RPMI8226 (cell line): ENCODE results near the gene KRTAP3-1.
"Not testable (repeated sequence)": the region's sequence is repeated elsewhere in the genome, so short reads cannot be mapped to it uniquely, and the experiment has no call there.

Experiments used
- DNase-seq: peaks from one replicate; pipeline ENCODE4 v3.0.0-alpha.2; 2015

KRTAP3-1 gene

DNA sequence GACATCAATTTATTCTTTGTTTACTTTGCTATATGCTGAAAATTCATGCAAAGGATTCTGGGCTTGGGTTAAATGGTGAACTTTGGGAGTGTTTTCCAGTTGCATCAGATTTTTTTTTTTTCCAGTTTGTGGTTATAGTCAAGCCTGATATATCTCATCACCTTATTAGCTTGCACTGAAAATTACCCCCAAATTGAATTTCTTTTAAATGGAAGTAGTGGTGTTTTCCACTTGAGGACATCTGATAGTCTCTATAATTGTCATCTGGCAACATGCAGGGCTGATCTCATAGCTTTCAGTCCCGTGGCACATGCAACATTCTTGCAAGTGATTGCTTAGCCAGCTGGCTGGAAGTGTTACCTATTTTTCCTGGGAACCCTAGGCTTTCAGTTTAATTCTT is 4.7 kb upstream of the KRTAP3-1 start:
- DNase-seq, result no peak

DNA sequence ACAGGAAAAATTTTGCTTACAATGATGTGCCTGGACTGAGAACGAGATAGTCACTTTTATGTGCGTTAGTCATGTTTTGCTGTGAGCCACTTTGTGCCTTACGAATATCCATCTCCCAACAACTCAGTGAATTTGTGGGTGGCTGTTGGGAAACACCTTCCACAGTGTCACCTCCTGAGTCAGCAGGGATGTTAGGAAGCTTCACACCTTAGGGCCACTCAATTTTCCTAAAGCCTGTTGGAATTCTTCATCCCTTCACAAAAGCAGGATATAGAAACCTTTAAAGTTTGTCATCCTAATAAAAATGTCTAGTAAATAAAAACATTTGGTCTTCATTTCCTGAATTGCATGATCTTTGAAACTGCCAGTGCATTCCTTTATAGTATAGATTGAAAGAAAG is 4.3 kb upstream of the KRTAP3-1 start:
- DNase-seq, result no peak

DNA sequence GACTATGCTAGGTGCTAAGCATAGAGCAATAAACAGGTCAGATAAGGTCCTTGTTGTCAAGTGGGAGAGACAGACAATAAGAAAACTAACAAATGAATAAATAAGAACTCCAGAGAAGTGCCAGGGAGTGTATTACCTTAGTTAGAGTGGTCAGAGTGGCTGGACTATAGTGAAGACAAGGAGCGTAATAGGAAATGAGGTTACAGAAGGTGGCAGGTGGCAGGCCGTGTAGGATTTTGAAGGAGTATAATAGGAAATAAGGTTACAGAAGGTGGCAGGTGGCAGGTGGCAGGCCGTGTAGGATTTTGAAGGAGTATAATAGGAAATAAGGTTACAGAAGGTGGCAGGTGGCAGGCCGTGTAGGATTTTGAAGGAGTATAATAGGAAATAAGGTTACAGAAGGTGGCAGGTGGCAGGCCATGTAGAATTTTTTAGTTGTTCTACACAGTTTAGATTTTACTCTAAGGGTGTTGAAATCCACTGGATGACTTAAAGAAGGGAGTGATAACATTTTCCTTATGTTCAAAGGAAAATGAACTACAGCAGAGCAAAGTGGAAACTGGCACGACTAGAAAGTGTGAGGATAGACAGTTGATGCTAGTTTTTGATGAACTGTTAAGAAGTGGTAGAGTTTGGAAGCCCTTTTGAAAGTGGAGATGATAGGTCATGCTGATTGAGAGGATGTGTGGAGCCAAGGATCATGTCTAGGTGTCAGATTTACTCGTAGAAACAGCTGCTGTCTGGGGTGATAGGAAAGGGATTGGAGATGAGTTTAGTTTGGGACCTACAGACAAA is 3.6 kb upstream of the KRTAP3-1 start:
- no peak for DNase-seq

DNA sequence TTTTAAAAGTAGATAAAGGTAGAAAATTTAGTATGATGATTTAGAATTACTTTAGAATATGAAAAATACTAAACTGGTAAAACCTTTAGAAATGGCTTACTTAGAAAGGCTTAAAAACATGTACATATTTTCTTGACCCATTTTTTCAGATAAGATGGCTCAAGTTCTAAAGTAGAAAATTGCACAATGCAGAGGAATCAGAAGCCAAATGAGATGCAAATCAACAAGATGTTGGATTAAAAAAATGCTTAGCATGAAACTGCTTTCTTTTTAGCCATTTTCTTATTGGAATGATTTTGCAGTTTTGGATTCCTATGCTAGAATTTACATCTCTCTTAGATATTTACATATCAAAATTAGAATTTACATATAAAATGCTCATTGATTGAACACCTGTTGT is 1.5 kb upstream of the KRTAP3-1 start:
- no peak for DNase-seq

DNA sequence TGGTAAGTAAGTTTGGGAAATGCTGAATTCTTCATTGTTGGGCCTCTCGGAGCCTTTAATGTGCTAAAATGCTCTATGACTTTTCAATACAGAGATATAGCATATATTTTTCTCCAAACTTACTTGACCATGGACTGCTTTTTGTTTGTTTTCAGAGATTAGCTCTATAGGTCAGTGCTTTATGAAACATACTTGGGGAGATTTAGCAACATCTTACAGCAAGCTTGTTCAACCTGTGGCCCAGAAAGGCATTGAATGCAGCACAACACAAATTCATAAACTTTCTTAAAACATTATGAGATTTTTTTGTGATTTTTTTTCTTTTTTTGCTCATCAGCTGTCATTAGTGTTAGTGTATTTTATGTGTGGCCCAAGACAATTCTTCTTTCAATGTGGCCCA is 1.0 kb upstream of the KRTAP3-1 start:
- no peak for DNase-seq

DNA sequence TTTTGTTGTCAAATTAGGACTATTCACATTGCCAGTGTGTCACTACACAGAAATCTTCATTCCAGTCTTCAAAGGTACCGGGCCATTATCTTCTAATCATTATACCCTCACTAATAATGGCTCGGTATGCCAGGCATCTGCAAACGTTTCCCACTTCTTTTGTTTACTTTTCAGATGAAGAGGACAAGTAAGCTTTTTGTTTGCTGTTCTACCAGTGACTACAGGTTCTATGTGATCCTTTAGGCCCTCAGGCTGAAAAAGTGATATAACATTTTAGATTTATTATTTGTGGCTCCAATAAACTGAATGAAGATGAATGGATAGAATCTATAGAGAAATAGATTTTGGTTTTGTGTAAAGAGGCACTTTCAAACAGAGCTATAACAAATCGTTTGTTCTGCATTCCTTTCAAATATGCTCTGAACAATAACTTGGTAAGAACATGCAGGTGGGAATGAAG is 403 bp upstream of the KRTAP3-1 start:
- no peak for DNase-seq

DNA sequence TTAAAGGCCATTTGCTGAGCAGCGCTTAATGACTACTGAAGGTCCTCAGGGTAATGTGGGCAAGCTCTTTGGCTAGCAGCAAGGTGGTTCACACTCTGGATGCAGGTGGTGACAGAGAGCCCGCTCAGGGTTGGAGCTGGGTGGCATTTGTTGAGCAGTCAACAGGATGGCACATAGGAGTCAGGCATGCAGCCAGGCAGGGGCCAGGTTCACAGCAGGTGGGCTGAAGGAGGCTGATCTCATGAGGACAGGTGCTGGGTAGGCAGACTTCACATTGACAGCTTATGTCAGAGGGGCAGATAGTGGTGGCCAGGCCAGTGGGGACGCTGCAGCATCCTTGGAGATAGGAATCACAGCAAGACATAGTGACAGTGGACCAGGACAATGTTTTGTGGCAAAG is 4.5 kb downstream of the KRTAP3-1 start:
- DNase-seq, result peak; percentile 91

DNA sequence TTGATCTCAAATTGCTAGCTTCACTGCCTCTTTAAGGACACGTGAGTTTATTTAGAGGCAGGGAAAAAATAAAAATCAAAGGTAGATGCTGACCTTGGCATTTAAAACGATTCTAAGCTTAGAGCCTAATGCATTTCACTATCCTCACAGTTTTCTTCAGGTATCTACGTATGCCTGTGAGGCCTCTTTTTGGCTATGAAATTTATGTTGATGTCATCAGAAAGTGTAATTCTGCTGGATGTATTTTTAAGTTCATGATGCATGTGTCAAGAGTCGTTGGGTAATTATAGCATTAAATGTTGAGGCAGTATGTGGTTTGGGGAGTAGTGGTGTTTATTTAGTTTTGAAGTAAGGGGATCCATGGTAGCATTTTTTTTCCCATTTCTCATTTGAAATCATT is 5.0 kb downstream of the KRTAP3-1 start:
- peak; percentile 80 for DNase-seq

DNA sequence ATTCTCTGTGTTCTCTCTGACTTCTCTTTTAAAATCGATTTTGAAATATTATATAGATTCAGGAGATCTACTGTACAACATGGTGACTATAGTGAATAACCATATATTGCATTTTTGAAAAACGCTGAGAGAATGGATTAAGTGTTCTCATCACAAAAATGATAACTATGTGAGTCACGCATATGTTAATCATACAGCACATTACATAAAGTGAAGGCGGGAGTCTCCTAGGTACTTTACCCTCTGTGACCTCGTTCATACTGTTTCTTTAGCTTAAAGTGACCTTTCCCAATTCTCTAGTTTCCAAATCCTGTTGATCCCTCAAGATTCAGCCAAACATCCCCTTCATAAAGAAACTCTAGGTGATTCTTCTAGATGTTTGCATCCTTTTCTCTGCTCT is 6.1 kb downstream of the KRTAP3-1 start:
- DNase-seq, result no peak

DNA sequence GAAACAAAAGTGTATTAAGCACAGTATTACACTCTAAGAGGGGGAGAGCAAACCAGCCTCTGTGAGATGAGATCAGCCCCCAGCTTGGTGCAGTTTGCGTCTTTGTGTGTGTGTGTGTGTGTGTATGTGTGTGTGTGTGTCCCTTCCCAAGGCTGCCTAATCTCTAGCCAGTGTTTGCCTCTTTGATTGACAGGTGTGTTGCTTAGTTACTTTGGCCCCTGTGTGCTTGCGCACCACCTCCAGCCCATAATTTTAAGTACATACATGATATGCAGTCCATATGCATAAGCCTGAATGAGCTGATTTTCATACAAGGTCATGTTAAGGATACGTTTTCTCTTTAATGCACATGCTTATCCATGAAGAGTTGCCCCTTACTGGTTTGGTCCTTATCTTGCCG is 7.1 kb downstream of the KRTAP3-1 start:
- no peak for DNase-seq

DNA sequence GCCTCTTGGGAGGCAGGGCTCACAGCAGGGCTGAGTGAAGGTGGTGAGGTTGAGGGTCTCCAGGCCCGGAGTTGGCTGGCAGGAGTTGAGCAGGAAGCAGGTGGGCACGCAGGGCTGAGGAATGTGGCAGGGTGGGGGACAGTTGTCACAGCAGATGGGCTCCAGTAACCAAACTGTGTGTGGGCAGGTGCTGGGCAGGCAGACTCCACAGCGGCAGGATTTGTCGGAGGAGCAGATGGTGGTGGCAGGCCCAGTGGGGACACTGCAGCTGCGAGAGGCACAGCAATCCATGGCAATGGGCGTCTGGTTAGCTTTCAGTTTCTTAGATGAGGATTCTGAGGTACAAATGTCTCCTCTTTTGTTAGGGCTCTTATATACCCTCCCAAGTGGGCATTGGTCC is 9.4 kb downstream of the KRTAP3-1 start, which contains the start of gene KRTAP3-2:
TSS of gene KRTAP3-2 (minus strand) at position 344 of the 400 bp plus-strand sequence. CDS start at position 291, 53 bp downstream.
- not testable (repeated sequence) for DNase-seq

DNA sequence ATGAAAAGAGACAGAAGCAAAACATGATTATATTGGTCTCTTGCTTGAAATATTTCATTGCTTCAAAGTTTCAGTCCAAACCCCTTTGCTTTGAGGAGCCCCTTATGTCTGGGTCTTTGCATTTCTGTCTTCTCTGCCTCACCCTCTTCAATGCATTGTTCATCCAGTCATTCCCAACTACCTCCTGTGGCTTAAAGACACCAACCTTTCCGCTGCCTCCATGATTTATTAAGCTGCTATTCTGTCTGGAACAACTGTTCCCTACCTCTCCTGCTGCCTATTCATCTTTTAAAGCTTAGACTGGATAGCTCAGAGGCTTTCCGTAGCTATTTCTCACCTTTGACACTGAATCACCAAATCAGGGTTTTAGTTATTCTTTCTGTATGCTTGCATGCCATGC is 11.6 kb downstream of the KRTAP3-1 start:
- no peak for DNase-seq

DNA sequence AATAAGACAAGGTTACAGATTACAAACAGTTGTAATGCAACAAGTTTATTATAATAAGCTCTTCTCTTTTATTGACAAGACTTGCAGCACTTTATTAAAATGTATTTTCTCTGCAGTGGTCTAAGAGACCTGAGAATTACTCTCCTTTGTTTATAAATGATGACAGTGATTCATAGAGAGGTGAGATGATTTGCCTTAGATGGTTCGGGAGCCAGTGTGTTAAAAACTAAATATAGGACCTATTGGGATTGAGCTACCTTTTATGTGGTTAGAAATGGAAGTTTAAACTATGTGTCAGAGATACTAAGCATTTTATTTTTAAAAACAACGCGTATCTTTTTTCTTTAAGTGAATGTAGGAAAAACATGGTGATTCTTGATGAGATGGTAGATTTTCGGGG is 12.1 kb downstream of the KRTAP3-1 start:
- DNase-seq, result no peak

DNA sequence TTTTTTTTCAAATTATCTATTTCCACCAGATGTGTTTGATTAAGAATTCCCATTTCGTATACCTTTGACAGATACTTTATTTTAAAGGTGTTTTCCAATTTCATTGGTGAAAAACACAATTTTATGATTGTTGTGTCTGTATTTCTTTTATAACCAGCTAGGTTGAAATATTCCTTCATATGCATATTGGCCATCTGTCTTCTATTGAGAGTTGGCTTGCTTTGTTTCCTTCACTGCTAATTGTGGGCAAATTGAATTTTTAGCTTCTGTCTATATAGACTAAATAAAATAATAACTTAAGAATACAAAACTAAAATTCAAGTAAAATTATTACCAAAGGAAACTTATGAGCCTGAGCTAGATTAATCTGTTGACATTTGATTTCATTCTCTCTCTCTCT is 13.8 kb downstream of the KRTAP3-1 start:
- DNase-seq, result no peak

DNA sequence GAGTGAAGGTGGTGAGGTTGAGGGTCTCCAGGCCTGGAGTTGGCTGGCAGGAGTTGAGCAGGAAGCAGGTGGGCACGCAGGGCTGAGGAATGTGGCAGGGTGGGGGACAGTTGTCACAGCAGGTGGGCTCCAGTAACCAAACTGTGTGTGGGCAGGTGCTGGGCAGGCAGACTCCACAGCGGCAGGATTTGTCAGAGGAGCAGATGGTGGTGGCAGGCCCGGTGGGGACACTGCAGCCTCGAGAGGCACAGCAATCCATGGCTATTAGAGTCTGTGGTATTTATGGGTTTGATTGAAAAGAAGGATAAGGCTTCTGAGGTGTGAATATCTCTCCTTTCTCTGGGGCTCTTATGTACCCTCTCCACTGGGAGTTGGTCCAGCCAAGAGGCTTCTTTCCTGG is 15.1 kb downstream of the KRTAP3-1 start, which contains the start of gene KRTAP3-3:
TSS of gene KRTAP3-3 (minus strand) at position 326 of the 400 bp plus-strand sequence. CDS start at position 259, 67 bp downstream.
- no peak for DNase-seq

DNA sequence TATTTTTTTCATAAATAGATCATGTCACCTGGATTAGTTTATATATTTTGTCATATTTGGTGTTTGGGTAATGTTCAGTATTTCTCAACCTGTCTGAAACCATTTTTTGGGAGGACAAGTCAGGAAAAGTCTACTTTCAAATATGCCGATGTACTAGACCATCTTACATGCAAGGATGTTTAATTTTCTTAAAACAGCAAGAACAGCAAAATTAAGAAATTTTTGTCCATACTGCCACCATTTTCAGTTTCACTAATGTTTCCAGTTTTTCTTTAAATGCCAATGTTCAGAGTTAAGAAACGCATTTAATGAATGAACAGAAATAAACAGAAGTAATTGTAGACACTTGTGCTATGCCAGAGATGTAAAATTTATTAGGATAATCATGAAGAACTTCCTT is 15.8 kb downstream of the KRTAP3-1 start:
- DNase-seq, result no peak

DNA sequence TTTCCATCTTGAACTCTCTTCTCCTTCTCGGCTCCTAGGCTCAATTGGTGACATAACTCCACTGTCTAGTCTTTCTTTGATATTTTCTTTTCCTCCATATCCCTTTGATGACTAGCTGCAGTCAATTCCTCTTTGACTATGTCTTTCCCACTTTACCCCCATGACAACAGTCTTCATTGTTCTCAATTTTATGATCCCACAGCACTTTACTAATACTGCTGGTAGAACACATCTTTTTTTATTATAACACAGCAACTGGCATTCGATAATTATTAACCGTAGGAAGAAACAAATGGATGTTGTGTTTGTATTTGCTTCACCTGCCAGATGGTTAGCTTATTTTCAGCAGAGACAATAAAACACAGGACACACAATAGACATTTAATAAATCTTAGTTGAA is 16.3 kb downstream of the KRTAP3-1 start:
- no peak for DNase-seq

DNA sequence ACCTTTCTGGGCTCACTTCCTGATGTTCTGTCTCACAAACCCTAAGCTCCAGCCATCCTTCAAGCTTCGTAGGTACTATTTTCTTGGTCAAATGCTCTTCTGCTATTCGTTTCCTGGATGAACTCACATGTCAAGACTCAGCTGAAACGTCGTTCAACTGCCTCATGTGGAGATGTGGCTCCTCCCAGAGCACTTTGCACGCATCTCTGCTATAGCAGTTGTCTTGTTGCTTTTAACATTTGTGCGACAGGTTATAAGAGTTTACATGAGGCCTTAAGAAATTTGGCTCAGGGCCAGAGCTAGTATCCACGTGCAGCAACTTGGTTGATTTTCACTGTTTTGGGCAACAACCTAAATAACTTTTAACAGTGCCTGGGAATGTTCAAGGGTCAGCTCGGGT is 22.0 kb downstream of the KRTAP3-1 start:
- peak; percentile 89 for DNase-seq

DNA sequence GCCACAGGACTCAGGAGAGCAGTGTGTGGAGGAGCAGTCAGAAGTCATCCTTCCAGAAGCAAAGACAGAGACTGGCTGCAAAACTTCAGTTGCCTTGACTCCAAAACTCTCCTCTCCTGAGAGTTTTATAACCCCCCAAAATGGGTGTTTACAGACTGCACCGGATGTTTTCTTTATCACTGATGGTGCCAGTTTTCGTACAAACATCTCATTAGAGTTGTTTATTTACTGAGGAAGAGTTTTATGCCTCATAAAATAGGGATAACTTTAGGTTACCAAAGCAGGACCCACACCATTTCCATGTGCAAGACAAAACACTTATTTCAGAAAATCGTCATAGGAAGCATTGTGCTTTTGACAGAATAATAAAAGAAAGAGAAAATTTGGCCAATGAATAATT is 24.7 kb downstream of the KRTAP3-1 start, which contains the start of gene KRT40:
TSS of gene KRT40 (minus strand) at position 101 of the 400 bp plus-strand sequence. CDS start at position 48, 53 bp downstream.
- DNase-seq, result peak; percentile 62

DNA sequence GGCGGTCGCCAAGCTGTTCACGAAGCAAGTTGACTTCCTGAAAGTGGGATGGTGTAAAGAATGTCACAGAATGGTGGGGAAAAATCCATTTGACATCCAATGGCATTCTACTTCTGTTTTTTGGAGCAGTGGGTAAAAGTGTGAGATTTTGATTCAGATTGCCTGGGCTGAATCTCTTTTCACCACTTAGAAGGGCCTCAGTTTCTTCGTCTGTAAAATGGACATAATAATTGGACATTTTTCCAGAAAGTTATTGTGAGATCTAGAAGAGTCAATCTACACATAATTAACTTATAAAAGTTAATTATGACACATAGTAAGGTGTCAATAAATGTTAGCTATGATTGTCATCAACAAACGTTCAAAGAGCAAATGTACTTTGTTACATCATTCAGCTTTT is 27.8 kb downstream of the KRTAP3-1 start:
- no peak for DNase-seq

DNA sequence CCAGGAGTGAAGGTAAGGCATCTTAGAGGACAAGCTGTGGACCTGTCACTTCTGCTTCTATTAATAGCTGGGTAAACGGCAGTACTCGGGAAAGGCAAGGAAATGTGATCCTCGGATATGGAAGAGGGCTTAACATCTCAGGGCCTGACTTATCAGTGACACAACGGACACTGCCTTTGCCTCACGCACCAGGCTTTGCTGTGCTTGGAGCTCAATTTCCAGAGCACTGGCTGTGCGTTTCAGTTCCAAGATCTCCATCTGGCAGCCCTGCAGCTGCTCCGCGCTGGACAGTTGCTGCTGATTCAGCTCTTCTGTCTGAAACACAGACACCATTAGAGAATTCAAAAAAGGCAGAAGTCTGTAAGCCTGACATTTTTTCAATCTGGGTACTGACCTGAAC is 28.3 kb downstream of the KRTAP3-1 start:
- peak; percentile 78 for DNase-seq

DNA sequence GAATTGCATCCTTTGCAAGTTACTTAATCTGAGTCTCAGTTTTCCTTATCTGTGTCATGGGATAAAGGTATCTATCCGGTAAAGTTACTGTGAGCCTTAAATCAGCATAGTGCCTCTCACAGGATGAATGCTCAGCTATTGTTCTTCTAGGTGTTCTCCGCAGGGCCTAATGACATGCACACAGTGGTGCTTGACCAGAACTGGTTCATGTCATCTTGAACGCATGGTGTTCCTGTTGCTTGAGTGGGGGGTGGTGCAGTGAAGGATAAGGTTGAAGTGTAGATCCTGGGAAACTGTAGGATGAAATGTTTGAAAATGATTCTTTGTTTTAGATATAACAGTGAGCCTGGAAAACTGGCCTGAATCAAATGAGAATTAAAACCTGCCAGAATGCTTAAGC is 28.8 kb downstream of the KRTAP3-1 start:
- DNase-seq, result no peak

DNA sequence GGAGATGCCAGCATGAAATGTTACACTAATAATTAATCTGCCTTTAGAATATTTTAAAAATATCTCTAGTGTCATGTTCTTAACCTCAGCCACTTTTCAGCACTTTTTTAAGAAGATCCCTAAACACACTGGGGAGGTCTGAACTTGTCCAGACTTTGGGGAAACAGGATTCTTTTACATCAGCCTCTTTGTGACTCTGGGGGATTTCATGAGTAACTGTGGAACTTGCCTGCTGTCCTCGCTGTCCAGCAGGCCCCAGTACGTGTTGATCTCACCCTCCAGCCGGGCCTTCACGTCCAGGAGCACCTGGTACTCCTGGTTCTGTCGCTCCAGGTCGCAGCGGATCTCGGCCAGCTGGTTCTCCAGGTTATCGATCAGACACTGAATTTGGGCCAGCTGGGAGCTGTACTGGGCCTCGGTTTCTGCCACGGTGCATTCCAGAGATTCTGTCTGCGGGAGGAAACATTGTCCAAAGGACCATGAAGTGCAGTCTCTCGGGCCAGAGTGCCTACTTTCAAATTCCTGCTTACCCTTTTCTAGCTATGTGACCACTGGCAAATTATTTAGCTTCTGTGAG is 30.3 kb downstream of the KRTAP3-1 start:
- DNase-seq, result no peak

DNA sequence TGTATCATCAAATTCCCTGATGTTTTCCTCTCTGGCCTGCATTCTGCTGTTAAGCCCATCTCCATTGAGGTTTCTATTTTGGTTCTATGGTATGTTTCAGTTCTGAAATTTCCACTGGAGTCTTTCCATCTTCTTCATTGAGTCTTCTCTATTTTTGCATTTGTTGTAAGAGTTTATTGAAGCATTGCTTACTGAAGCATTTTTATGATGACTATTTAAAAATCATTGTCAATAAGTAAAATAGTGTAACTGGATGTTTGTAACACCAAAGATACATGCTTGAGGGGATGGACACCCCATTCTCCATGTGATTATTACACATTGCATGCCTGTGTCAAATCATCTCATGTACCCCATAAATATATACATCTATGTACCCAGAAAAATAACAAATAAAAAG is 33.4 kb downstream of the KRTAP3-1 start:
- DNase-seq, result no peak
